OCI-LY3 (cell line): ENCODE measurements around the gene PKP4.

Experiments
- CTCF ChIP-seq: fragments of 200-600, 300-600 bp; sonication (generic); IDR thresholded peaks from 2 replicates; pipeline ENCODE4 v1.5.1; 2014; ENCODE audit warnings: antibody characterized with exemption, low read length, low read depth
- EZH2phosphoT487 ChIP-seq: fragments of 200-600 bp; shearing (Covaris generic); IDR thresholded peaks from 2 replicates; pipeline ENCODE4 v1.6.1; 2018; ENCODE audit warnings: antibody characterized with exemption, mixed run types, low read depth

GRCh38 chr2:158477202-158477601 lies 20.4 kb downstream of the PKP4 start:
- TF ChIP-seq EZH2phosphoT487 = no peak
- TF ChIP-seq CTCF = no peak
